GM19395 (cell line): ENCODE data around the gene FBXO21.
"Not testable (repeated sequence)": the region's sequence is repeated elsewhere in the genome, so short reads cannot be mapped to it uniquely, and the experiment has no call there.

Source experiments
- ATAC-seq: cut with Tn5 transposase; IDR thresholded peaks from one replicate; pipeline ENCODE4 v1.9.1; 2021; ENCODE audit warnings: mild to moderate bottlenecking, moderate library complexity; ENCODE audit not compliant: unreplicated experiment

FBXO21 gene

DNA sequence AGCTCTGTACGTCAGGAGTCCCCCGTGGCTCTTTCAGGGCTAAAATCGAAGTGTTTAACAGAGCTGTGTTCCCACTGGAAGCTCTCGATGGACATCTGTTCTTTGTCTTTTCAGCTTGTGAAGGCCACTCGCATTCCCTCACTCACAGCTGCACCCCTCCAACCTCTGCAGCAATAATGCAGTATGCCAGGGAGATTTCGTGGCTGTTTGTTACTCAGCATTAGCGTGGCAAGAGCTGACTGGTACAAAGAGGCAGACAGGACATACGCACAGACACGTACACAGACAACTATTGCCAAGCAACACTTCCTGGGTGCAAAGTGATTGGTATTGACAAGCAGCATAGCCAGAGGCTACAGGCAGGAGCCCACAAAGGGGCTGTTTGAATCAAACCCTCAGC is 11.8 kb upstream of the FBXO21 start:
- ATAC-seq: no peak

DNA sequence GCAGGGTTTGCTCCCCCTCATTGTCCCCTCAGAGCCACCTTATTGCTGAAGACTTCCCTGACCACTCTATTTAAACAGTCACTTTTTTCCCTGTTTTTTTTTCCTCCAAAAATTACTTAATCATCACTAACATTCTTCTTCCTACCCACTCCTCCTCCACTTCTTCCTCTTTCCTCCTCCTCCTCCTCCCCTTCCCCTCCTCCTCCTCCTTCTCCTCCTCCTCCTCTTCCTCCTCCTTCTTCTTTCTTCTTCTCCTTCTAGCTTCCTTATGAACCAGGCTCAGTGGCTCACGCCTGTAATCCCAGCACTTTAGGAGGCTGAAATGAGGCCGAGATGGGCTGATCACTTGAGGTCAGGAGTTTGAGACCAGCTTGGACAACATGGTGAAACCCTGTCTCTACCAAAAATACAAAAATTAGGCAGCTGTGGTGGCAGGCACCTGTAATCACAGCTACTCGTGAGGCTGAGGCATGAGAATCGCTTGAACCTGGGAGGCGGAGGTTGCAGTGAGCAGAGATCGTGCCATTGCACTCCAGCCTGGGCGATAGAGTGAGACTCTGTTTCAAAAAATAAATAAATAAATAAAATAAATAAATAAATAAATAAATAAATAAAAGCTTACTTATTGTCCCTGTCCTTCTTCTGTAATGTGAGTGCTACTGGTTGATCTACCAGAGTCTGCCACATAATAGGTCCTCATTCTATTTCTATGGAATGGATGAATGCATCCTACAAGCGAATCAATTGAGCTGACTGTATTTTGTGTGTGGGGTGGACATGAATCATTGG is 9.9 kb upstream of the FBXO21 start:
- ATAC-seq: not testable (repeated sequence)

DNA sequence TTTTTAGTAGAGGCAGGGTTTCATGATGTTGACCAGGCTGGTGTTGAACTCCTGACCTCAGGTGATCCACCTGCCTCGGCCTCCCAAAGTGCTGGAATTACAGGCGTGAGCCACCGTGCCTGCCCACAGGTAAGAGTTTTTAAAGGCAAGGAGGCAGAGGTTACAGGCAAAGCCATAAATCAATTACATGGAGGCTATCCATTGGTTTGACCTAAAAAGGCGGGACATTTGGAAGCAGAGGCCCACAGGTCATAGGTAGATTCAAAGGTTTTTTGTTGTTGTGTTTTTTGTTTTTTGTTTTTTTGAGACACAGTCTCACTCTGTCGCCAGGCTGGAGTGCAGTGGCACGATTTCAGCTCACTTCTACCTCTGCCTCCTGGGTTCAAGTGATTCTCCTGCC is 6.1 kb upstream of the FBXO21 start:
- not testable (repeated sequence) for ATAC-seq

DNA sequence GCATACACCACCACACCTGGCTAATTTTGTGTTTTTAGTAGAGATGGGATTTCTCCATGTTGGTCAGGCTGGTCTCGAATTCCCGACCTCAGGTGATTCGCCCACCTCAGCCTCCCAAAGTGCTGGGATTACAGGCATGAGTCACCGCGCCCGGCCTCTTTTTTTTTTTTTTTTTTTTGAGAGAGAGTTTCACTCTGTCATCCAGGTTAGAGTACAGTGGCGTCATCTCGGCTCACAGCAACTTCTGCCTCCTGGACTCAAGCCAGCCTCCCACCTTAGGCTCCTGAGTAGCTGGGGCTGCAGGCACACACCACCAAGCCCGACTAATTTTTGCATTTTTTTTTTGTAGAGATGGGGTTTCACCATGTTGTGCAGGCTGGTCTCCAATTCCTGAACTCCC is 4.8 kb upstream of the FBXO21 start:
- not testable (repeated sequence) for ATAC-seq

DNA sequence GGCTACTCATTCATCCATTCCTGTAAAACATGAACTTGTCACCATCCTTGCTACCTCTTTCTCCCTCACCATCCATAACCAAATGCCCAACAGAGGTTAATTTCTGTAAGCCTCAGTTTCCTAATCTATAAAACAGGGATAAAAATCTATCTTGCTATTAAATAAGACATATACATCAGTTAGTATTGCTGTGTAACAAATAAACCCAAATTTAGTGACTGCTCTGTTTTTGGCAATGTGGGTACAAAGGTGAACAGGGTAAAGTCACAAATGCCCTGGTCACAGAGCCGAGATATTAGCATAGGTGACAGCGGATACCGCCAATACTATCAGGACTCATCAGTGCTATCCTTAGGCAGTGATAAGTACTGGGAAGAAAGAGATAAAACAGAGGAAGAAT is 3.6 kb upstream of the FBXO21 start:
- ATAC-seq: no peak

DNA sequence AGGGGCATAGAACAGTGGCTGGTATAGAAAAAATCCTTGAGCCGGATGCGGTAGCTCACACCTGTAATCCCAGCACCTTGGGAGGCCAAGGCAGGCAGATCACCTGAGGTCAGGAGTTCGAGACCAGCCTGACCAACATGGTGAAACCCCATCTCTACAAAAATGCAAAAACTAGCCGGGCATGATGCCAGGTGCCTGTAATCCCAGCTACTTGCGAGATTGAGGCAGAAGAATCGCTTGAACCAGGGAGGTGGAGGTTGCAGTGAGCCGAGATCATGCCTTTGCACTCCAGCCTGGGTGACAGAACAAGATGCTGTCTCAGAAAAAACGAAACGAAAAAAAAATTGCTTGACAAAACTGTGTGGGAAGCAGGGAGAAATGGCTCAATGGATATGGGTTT is 2.3 kb upstream of the FBXO21 start:
- ATAC-seq: not testable (repeated sequence)

DNA sequence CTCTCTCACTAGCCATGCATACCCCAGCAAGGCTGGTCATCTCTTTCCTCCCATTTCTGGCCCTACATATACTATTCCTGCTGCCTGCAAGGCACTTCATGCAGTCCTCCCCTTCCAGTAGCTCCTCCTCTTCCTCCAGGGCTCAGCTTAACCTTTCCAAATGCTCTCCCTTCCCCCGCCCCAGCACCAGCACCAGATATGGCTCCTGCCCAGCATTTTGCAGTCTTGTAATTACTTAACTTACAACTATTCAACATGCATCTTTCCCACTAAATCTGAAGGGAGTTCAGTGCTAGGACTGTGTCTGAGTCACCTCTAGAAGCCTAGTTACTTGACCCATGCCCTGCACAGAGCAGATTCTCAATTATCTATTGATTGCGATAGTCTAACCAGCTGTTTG is 1.8 kb upstream of the FBXO21 start:
- ATAC-seq: no peak

DNA sequence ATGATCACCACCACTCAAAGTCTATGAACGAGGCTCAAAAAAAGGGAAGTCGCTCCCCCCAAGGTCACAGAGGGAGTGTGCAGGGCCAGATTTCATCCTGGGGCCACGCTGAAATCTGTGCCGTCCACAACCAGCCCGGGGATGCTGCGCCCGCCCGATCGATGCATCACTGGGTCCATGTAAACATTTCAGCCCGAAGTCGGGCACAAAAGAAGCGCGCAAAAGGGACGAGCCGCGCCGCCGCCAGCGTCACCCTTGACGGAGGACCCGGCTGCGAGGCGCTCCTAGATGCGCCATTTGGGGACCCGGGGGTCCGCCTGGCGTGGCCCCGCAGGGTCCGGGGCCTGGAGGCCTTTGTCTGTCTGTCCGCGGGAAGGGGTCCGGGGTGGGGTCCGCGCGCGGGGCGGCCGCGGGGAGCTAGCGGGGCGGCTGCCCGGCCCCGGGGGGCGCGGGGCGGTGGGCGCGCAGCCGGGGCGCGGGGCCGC is 503 bp downstream of the FBXO21 start:
- ATAC-seq: peak; percentile 55

DNA sequence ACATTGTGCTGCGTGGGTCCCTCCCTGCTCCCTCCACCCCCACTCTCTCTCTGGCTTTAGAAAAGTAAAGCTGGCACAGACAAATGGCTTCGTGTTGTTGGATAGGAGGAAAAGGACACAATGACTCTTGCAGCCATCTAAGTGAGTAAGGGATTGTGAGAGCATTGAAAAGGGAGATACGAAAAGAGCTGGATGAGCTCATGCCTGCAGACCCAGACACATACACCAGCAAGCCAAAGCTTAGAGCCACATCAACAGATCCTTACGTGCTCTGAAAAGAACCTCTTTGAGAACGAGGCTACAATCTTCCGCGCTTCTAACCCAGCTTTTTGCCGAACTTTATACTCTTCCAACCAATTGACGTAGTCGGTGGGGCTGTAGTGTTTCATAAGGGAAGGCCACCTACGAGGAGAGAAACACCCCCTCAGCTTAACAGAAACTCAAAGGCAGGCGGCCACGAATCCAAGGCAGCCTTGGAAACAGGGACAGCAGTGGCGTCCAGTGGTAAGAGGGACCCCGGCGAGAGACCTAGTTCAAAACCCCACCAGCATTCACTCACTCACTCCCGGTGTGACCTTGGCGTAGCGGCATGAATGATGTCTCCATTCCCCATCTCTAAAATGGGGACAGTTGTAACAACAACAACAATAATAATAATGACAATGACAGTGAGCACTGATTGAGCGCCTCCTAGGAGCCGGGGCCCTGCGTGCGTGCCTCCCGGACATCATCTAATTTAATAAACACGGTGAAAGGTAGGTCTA is 1.1 kb downstream of the FBXO21 start:
- ATAC-seq: no peak

DNA sequence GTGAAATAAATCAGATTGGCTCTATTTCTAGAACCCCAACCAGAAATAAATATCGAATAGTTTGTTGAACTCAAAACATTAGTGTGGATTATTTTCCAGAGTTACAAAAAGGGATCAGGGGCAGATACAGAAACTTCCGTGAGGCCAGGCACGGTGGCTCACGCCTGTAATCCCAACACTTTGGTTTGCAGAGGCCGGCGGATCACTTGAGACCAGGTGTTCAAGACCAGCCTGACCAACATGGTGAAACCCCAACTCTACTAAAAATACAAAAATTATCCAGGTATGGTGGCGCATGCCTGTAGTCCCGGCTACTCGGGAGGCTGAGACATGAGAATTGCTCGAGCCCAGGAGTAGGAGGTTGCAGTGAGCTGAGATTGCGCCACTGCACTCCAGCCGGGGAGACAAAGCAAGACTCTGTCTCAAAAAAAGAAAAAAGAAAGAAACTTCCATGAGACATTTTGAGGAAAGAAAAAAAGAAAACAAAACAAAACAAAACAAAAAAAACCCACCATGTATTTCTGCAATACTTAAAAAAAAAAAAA is 2.1 kb downstream of the FBXO21 start:
- ATAC-seq: no peak

DNA sequence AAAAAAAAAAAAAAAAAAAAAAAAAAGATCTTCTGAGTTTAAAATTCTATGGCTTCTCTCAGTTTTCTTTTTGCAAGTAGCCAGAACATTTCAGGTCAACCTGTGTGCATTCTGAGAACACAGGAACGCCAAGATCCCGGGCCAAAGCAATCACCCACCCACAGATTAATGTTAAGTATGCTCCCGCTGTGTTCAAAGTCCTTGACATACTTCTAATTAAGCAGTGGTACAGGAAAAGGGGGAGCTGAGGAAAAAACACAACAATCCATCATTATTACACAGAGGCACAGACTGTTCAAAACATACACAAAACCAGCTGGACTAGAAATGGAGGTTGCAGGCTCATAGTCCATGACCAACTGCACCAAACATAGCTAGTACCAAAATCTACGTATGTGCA is 2.8 kb downstream of the FBXO21 start:
- ATAC-seq: no peak

DNA sequence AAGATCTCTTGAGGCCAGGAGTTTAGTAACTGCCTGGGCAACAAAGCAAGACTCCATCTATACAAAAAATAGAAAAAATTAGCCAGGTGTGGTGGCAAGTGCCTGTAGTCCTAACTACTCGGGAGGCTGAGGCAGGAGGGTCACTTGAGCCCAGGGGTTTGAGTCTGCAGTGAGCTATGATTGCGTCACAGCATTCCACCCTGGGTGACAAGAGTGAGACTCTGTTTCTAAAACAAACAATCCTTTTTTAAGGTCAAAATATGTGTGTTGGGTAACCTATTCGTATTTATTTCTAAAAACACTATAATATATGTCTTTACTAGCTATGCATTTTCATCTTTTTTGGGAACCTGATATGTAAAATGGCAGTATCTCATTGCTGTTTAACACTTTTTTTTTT is 7.4 kb downstream of the FBXO21 start:
- ATAC-seq: no peak

DNA sequence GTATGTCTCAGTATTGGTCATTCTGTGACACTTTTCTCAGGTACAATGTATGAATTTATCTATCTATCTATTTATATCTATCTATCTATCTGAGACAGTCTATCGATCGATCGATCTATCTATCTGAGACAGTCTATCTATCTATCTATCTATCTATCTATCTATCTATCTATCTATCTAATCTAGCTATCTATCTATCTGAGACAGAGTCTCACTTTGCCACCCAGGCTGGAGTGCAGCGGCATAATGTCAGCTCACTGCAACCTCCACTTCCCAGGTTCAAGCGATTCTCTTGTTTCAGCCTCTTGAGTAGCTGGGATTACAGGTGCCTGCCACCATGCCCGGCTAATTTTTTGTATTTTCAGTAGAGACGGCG is 8.8 kb downstream of the FBXO21 start:
- not testable (repeated sequence) for ATAC-seq

DNA sequence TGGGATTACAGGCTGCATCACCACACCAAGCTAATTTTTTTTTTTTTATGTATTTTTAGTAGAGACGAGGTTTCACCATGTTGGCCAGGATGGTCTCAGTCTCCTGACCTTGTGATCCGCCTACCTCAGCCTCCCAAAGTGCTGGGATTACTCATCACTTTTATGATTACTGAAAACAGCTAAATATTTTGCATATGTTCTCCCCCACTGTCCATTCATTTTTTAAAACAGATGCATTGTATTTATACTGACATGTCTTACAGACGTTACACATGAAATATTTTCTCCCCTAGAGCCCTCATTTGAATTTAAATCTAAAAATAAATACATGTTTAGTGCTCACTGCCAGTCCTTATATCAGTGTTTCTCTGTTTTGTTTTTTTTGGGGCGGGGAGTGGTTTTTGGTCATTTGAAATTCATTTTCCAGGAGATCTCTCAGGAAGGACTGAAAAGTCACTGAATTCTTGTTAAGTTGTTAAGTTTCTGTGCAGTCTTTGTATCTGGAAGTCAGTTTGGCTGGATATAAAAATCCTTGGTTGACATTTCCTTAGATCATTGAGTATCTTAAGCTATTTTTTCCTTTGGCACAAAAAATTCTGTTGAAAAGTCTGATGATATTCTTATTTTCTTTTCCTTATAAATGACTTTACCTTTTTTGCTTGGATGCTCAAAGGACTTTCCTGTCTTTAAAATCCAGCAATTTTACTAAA is 9.4 kb downstream of the FBXO21 start:
- ATAC-seq: no peak

DNA sequence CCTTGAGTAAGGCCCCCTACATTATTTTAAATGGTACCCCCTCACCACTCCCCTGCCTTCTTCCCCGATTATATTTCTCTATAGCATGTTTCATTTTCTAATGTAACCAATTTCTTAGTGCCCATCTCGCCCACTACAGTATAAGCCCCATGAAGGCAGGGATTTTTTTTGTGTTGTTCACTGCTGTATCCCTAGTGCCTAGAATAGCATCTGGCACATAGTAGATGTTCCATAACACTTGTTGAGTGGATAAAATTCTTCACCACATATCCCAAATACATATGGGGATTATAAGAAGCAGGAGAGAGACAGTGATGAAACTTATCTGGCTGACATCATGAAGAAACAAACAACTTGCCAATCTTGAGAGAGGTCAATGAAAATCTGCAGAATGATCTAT is 11.5 kb downstream of the FBXO21 start:
- no peak for ATAC-seq

DNA sequence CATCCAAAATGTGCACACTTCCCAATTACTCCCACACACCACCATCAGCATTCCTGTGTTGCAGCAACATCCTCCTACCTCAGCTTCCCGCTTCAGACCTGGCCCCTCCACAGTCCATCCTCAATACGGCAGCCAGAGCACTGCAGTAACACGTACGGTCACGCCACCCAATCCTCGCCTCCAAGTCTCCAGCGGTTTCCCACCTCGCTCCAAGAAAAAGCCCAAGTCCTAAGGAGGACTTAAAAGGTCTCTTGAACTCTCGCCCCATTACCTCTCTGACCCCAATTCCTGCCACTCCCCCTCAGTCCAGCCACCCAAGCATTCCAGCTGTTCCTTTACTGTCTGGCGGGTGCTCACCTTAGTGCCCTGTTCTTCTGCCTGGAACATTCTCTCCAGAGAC is 12.0 kb downstream of the FBXO21 start:
- no peak for ATAC-seq

DNA sequence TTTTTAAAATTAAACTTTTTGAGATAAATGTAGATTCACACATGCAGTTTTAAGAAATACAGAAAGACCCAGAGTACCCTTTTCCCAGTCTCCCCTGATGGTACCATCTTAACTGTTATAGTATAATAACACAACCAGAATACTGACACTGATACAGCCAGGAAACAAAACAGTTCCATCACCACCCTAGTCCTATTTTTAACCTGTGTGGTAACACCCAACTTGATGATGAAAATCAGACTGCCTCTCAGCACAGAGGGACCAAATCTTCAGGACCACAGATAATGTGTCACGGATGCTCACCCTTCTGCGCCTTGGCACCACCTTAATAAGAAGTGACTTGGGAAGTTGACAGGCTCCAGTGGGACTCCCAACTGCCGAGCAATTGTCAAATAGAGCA is 18.1 kb downstream of the FBXO21 start:
- no peak for ATAC-seq

DNA sequence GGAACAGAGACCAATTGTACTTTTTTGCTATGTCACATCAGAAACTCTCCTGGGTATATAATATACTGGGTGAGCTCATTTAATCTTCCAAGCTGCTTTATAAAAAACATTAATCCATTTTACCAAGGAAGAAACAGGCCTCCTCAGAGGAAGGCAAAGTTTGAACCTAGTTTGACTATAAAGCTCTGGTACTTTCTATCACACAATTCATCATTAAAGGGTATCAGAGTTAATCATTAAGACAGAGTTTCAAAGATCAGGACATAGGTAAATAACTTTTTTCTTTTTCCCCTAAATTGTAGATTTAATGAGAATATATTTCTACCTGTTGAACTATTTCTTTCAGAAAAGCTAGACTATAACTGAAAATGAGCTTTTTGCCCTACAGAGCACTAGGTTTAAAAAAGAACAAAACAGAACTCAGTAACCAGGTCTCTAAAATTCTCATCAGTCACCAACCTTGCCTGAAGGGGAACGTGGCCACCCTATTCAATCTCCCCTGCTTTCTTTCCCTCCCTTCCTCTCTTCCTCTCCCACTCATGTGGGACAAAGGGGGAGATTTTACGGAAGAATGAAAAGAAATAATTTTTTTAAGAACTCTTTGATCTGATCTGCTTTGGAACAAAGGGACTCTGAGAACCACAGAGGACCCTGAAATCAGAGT is 18.6 kb downstream of the FBXO21 start:
- ATAC-seq: no peak

DNA sequence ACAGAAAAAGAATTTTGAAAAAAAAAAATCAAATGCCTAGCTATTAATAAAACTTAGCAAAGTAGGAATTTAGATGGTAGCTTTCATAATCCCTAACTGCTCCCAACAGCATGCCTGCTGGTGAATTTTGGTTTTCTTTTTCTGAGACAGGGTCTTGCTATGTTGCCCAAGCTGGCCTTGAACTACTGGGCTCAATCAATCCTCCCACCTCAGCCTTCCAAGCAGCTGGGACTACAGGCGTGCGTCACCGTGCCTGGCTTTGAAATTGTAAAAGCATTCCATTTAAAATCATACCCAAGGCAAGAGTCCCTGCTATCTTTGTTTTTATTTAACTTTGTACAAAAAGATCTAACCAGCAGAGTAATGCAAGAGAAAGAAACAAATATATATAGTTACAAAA is 20.7 kb downstream of the FBXO21 start:
- ATAC-seq: no peak

DNA sequence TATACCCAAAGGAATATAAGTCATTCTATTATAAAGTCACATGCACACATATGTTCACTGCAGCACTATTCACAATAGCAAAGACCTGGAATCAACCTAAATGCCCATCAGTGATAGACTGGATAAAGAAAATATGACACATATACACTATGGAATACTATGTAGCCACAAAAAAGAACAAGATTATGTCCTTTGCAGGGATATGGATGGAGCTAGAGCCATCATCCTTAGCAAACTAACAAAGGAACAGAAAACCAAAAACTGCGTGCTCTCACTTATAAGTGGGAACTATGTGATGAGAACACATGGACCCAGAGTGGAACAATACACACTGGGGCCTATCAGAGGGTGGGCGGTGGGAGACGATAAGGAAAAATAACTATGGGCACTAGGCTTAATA is 21.3 kb downstream of the FBXO21 start:
- ATAC-seq: no peak

DNA sequence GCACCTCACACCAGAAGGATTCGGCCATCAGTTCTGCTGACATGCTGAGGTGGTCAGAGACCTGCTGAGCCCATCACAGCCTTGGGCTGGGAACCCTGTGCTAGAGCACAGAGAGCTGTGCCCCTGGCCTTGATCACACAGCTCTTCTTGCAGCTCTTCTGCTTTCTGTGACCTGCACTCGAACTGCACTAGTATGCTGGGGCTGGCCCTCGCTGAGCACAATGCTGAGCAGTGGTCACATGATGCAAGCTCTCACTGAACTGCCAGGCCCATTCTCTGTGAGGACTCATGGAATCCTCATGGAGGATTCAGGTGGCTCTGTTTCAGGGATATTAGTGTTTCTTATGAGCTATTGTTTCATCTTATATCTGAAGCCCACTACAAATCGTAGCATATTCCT is 22.5 kb downstream of the FBXO21 start:
- ATAC-seq: no peak
